Ovary (tissue), 3 donors: ENCODE measurements around the gene TBC1D19.

Experiments used
- EP300 ChIP-seq: sonication (generic); formaldehyde crosslinking; IDR thresholded peaks from one replicate; pipeline ENCODE4 v1.6.1; 2017; ENCODE audit warnings: antibody characterized with exemption
- POLR2A ChIP-seq: fragments of 450-650 bp; IDR thresholded peaks from one replicate; pipeline ENCODE4 v1.6.1; 2017; ENCODE audit warnings: antibody characterized with exemption, mild to moderate bottlenecking, moderate library complexity
- TF ChIP-seq, protein P1 (sequence below), 3 donors: fragments of 450-650 bp in 2 of 3; fragments of 200-600 bp in 1 of 3; IDR thresholded peaks; one replicate each; pipeline versions ENCODE4 v1.5.1 to v1.8.0; 2016 to 2022; ENCODE audit warnings: antibody characterized with exemption in 3 of 3, mild to moderate bottlenecking in 1 of 3
- donor health status: DM: no; HTN: no; CAD: no.

DNA sequence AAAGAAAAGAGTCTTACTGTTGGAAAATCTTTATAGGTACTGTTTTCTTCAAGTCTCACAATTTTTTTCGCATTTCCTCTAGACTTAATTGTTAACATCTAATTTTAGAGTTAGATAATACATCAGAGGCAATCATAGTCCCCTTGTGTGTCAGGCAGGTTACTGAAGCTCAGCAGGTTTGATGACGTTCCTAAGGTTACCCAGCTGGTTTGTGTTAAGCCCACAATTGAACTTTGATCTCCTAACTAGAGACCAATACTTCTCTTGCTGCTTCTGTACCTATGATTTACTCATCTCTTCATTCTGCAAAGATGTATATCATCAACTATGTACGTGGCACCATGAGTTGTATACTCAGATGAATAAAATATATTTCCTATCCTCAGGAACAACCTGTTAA lies 145.1 kb downstream of the TBC1D19 start:
- TF ChIP-seq, protein P1, sequence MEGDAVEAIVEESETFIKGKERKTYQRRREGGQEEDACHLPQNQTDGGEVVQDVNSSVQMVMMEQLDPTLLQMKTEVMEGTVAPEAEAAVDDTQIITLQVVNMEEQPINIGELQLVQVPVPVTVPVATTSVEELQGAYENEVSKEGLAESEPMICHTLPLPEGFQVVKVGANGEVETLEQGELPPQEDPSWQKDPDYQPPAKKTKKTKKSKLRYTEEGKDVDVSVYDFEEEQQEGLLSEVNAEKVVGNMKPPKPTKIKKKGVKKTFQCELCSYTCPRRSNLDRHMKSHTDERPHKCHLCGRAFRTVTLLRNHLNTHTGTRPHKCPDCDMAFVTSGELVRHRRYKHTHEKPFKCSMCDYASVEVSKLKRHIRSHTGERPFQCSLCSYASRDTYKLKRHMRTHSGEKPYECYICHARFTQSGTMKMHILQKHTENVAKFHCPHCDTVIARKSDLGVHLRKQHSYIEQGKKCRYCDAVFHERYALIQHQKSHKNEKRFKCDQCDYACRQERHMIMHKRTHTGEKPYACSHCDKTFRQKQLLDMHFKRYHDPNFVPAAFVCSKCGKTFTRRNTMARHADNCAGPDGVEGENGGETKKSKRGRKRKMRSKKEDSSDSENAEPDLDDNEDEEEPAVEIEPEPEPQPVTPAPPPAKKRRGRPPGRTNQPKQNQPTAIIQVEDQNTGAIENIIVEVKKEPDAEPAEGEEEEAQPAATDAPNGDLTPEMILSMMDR (IDR thresholded peaks at IDR 0.05) = no peak
- TF ChIP-seq POLR2A (no peak), EP300 (no peak)
